H9 (cell line): ENCODE measurements around the gene MRPL3. TPM values are rescaled to one million over a fixed set of nuclear protein-coding genes. Genes with fewer than 3 reads are reported as not detected.

Experiments used
- DNase-seq: peaks from one replicate; pipeline ENCODE4 v3.0.0-alpha.2; 2017
- H2AFZ ChIP-seq: one replicate; pipeline ENCODE4 v1.6.1; 2013; ENCODE audit warnings: mild to moderate bottlenecking, low read length, control low read depth, moderate library complexity
- H2AK5ac ChIP-seq: 2 replicates; pipeline ENCODE4 v1.6.1; 2013; ENCODE audit warnings: low read length, control low read depth, mixed read lengths; ENCODE audit not compliant: insufficient read length
- H2BK120ac ChIP-seq: one replicate; pipeline ENCODE4 v1.6.1; 2013; ENCODE audit warnings: low read depth, mild to moderate bottlenecking, low read length, control low read depth, inconsistent platforms; ENCODE audit not compliant: poor library complexity, severe bottlenecking
- H2BK12ac ChIP-seq: 2 replicates; pipeline ENCODE4 v1.6.1; 2013; ENCODE audit warnings: low read length, control low read depth, mixed read lengths, low read depth; ENCODE audit not compliant: insufficient read length
- H2BK15ac ChIP-seq: 2 replicates; pipeline ENCODE4 v1.6.1; 2013; ENCODE audit warnings: low read depth, low read length, control low read depth
- H2BK20ac ChIP-seq: one replicate; pipeline ENCODE4 v1.6.1; 2013; ENCODE audit warnings: low read depth, mild to moderate bottlenecking, low read length, control low read depth, inconsistent platforms; ENCODE audit not compliant: poor library complexity, severe bottlenecking
- H2BK5ac ChIP-seq: 2 replicates; pipeline ENCODE4 v1.6.1; 2013; ENCODE audit warnings: low read length, control low read depth, mixed read lengths; ENCODE audit not compliant: insufficient read length
- H3K14ac ChIP-seq: 2 replicates; pipeline ENCODE4 v1.6.1; 2013; ENCODE audit warnings: low read length, control low read depth; ENCODE audit not compliant: insufficient read depth
- H3K18ac ChIP-seq: 2 replicates; pipeline ENCODE4 v1.6.1; 2013; ENCODE audit warnings: low read depth, mild to moderate bottlenecking, mixed read lengths, low read length, control low read depth; ENCODE audit not compliant: insufficient read length
- H3K23ac ChIP-seq: 2 replicates; pipeline ENCODE4 v1.6.1; 2013; ENCODE audit warnings: low read length, control low read depth, mixed read lengths, low read depth; ENCODE audit not compliant: insufficient read length
- H3K23me2 ChIP-seq: 2 replicates; pipeline ENCODE4 v1.6.1; 2013; ENCODE audit warnings: low read depth, mild to moderate bottlenecking, mixed read lengths, low read length, control low read depth; ENCODE audit not compliant: insufficient read length, poor library complexity, severe bottlenecking
- H3K27ac ChIP-seq: 2 replicates; pipeline ENCODE4 v1.5.1; 2013; ENCODE audit warnings: low read length, control low read depth, mixed read lengths, low read depth; ENCODE audit not compliant: insufficient read length
- H3K27me3 ChIP-seq: 2 replicates; pipeline ENCODE4 v1.6.1; 2013; ENCODE audit warnings: low read length, control low read depth, inconsistent platforms; ENCODE audit not compliant: insufficient read depth
- H3K4ac ChIP-seq: 2 replicates; pipeline ENCODE4 v1.6.1; 2013; ENCODE audit warnings: low read depth, mild to moderate bottlenecking, control low read depth, inconsistent platforms, low read length, moderate library complexity
- H3K4me1 ChIP-seq: 2 replicates; pipeline ENCODE4 v1.6.1; 2013; ENCODE audit warnings: low read length, control low read depth, inconsistent platforms; ENCODE audit not compliant: insufficient read depth
- H3K4me2 ChIP-seq: 2 replicates; pipeline ENCODE4 v1.6.1; 2013; ENCODE audit warnings: low read length, control low read depth, mixed read lengths; ENCODE audit not compliant: insufficient read length, insufficient read depth
- H3K56ac ChIP-seq: 2 replicates; pipeline ENCODE4 v1.6.1; 2013; ENCODE audit warnings: low read depth, mild to moderate bottlenecking, mixed read lengths, low read length, control low read depth; ENCODE audit not compliant: insufficient read length
- H3K79me1 ChIP-seq: 2 replicates; pipeline ENCODE4 v1.6.1; 2013; ENCODE audit warnings: low read depth, mild to moderate bottlenecking, moderate library complexity, low read length, control low read depth, inconsistent platforms; ENCODE audit not compliant: insufficient read depth, poor library complexity, severe bottlenecking
- H3K79me2 ChIP-seq: 2 replicates; pipeline ENCODE4 v1.6.1; 2013; ENCODE audit warnings: low read length, control low read depth, inconsistent platforms; ENCODE audit not compliant: insufficient read depth
- H3K9ac ChIP-seq: 2 replicates; pipeline ENCODE4 v1.6.1; 2013; ENCODE audit warnings: low read length, control low read depth, mixed read lengths; ENCODE audit not compliant: insufficient read length; ENCODE audit errors: extremely low read depth
- H3K9me3 ChIP-seq: one replicate; pipeline ENCODE4 v1.6.1; 2013; ENCODE audit warnings: low read depth, low read length, inconsistent platforms; ENCODE audit not compliant: control insufficient read depth
- H3T11ph ChIP-seq: one replicate; pipeline ENCODE4 v1.6.1; 2013; ENCODE audit warnings: mild to moderate bottlenecking, low read length, control low read depth, inconsistent platforms
- H4K20me1 ChIP-seq: one replicate; pipeline ENCODE4 v1.6.1; 2013; ENCODE audit not compliant: control insufficient read depth, insufficient read length, insufficient read depth
- H4K5ac ChIP-seq: 2 replicates; pipeline ENCODE4 v1.6.1; 2013; ENCODE audit warnings: low read depth, mild to moderate bottlenecking, mixed read lengths, low read length, control low read depth; ENCODE audit not compliant: insufficient read length
- H4K8ac ChIP-seq: replicated peaks from 2 replicates; pipeline ENCODE4 v1.6.1; 2013; ENCODE audit warnings: low read length, control low read depth, mixed read lengths, low read depth; ENCODE audit not compliant: insufficient read length
- H4K91ac ChIP-seq: 2 replicates; pipeline ENCODE4 v1.6.1; 2013; ENCODE audit warnings: low read depth, mild to moderate bottlenecking, moderate library complexity, mixed read lengths, low read length, control low read depth; ENCODE audit not compliant: insufficient read length
- H3K27ac Mint-ChIP-seq, 3 experiments: 2 replicates in 2 of 3; 3 replicates in 1 of 3; pipeline ENCODE4 v1.8.0; 2020 to 2021; ENCODE audit warnings: mixed read lengths in 3 of 3, mild to moderate bottlenecking in 1 of 3, moderate library complexity in 1 of 3
- H3K27me3 Mint-ChIP-seq: 2 replicates; pipeline ENCODE4 v1.8.0; 2021; ENCODE audit warnings: low read depth, mild to moderate bottlenecking, moderate library complexity, mixed read lengths
- H3K36me3 Mint-ChIP-seq, 3 experiments: 2 replicates in 2 of 3; 3 replicates in 1 of 3; pipeline ENCODE4 v1.8.0; 2020 to 2021; ENCODE audit warnings: low read depth in 3 of 3, mixed read lengths in 3 of 3; ENCODE audit not compliant: insufficient read depth in 1 of 3
- H3K4me1 Mint-ChIP-seq, 2 experiments: 2 replicates each; pipeline ENCODE4 v1.8.0; 2020; ENCODE audit warnings: mixed read lengths in 2 of 2
- H3K4me3 Mint-ChIP-seq, 2 experiments: 2 replicates in 1 of 2; 3 replicates in 1 of 2; pipeline ENCODE4 v1.8.0; 2020 to 2021; ENCODE audit warnings: mild to moderate bottlenecking in 2 of 2, mixed read lengths in 2 of 2, moderate library complexity in 1 of 2
- H3K9me3 Mint-ChIP-seq, 2 experiments: 2 replicates in 1 of 2; 3 replicates in 1 of 2; pipeline ENCODE4 v1.8.0; 2020; ENCODE audit warnings: mild to moderate bottlenecking in 2 of 2, mixed read lengths in 2 of 2, moderate library complexity in 1 of 2
- total RNA-seq: library from RNA; stranded (reverse); gene quantifications from 2 replicates; pipeline ENCODE4 v1.2.1, GENCODE V29; 2021
- TF ChIP-seq, protein P1 (sequence below): fragments of 200-600 bp; sonication (generic); conservative IDR thresholded peaks from 3 replicates; pipeline ENCODE4 v1.8.0; 2021; ENCODE audit warnings: antibody characterized with exemption, mild to moderate bottlenecking

Gene MRPL3
- total RNA-seq, 1 experiment from 2014 or later = 154 TPM

DNA sequence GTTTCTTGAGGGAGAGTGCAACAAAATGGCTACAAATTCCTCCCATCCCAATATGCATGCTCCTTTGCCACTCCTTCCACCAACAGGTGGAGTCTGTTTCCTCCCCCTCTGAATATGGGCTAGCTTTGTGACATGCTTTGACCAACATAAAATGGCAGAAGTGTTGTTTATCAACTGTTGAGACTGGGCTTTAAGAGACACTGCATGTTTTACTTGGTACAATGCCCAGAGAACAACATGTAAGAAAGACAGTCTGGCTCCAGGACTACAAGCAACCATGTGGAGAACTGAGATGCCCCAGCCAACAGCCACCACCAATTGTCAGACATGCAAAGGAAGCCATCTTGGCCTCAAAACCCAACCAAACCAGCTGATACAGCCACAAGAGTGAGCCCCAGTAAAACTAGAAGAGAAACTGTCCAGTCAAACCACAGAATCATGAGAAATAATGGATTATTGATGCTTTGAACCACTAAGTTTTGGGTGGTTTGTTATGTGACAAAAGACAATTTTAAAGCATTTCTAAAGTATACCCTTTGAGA, 80.7 kb downstream of the MRPL3 start:
- no peak overlapping the region for H3K4me3 Mint-ChIP-seq
- no peaks in the 10 kb centered on the region for H3K4me1 Mint-ChIP-seq

More for the DNA sequence above, 80.7 kb downstream of the MRPL3 start:
- Histone ChIP-seq H3K79me2 (no peaks in the 10 kb centered on the region), H3K4me1 (no peaks in the 10 kb centered on the region), H3K18ac (no peak overlapping the region), H3K14ac (no peak overlapping the region), H3K27ac (no peak overlapping the region), H3K9ac (no peak overlapping the region), H2BK15ac (no peak overlapping the region), H2BK120ac (no peak overlapping the region), H2BK5ac (no peak overlapping the region), H2BK12ac (no peak overlapping the region), H3K4ac (no peak overlapping the region), H3K56ac (no peak overlapping the region), H2AK5ac (no peak overlapping the region), H3K27me3 (no peaks in the 10 kb centered on the region), H3T11ph (no peak overlapping the region), H3K4me2 (no peak overlapping the region), H3K23ac (no peak overlapping the region), H3K23me2 (no peaks in the 10 kb centered on the region), H4K20me1 (no peaks in the 10 kb centered on the region), H2BK20ac (no peak overlapping the region), H4K5ac (no peak overlapping the region), H4K8ac (no peak overlapping the region), H4K91ac (no peak overlapping the region), H2AFZ (no peak overlapping the region), H3K9me3 (no peaks in the 10 kb centered on the region), H3K79me1 (no peaks in the 10 kb centered on the region)
- TF ChIP-seq, protein P1, sequence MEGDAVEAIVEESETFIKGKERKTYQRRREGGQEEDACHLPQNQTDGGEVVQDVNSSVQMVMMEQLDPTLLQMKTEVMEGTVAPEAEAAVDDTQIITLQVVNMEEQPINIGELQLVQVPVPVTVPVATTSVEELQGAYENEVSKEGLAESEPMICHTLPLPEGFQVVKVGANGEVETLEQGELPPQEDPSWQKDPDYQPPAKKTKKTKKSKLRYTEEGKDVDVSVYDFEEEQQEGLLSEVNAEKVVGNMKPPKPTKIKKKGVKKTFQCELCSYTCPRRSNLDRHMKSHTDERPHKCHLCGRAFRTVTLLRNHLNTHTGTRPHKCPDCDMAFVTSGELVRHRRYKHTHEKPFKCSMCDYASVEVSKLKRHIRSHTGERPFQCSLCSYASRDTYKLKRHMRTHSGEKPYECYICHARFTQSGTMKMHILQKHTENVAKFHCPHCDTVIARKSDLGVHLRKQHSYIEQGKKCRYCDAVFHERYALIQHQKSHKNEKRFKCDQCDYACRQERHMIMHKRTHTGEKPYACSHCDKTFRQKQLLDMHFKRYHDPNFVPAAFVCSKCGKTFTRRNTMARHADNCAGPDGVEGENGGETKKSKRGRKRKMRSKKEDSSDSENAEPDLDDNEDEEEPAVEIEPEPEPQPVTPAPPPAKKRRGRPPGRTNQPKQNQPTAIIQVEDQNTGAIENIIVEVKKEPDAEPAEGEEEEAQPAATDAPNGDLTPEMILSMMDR = no peak
- no peak for DNase-seq
- Mint-ChIP-seq H3K36me3 (no peaks in the 10 kb centered on the region), H3K9me3 (no peaks in the 10 kb centered on the region), H3K27ac (peak overlapping the region in 1 of 3 experiments; percentile 68; a peak in 1 of 7 replicates), H3K27me3 (peaks cover 2% of the 10 kb centered on the region; the same call in 1 of the 2 replicates)
